IMR-90 (cell line): ENCODE results near the gene TMEM161B. TPM values are rescaled to one million over a fixed set of nuclear protein-coding genes. Genes with fewer than 3 reads are reported as not detected.

Source experiments
- ATAC-seq: fragments of 200-7000 bp; cut with Tn5 transposase; 2 replicates; pipeline ENCODE4 v1.9.1; 2020; ENCODE audit warnings: low read depth, mild to moderate bottlenecking, moderate library complexity
- BruUV-seq: library from RNA; stranded (reverse); fragments of 400-500 nt; replicated peaks from 2 replicates; lab custom pipeline; 2021; lab: Mats Ljungman, UMichigan
- CTCF ChIA-PET: fragments of 300-600 bp; formaldehyde crosslinking; extraction: SDS; loops from one replicate; lab custom pipeline; 2021; ENCODE audit warnings: antibody characterized with exemption; lab: Yijun Ruan, JAX
- POLR2A ChIA-PET: fragments of 300-600 bp; sonication (Branson Sonifier 250); formaldehyde crosslinking; loops from one replicate; lab custom pipeline; 2022; ENCODE audit warnings: antibody characterized with exemption; ENCODE audit not compliant: unreplicated experiment; lab: Charles Lee
- DNase-seq: peaks from one replicate; pipeline ENCODE4 v3.0.0; 2013
- H2AFZ ChIP-seq: replicated peaks from 2 replicates; pipeline ENCODE3; 2013; ENCODE audit warnings: low read length, mild to moderate bottlenecking; ENCODE audit not compliant: poor library complexity
- H2AK5ac ChIP-seq: 2 replicates; pipeline ENCODE4 v1.6.1; 2013; ENCODE audit warnings: low read depth, low read length, inconsistent platforms
- H2AK9ac ChIP-seq: replicated peaks from 2 replicates; pipeline ENCODE3; 2013; ENCODE audit warnings: mild to moderate bottlenecking, low read depth, low read length, moderate library complexity; ENCODE audit not compliant: poor library complexity
- H2BK120ac ChIP-seq: 2 replicates; pipeline ENCODE4 v1.6.1; 2013; ENCODE audit warnings: low read depth, low read length, inconsistent platforms
- H2BK15ac ChIP-seq: 3 replicates; pipeline ENCODE4 v1.6.1; 2013; ENCODE audit warnings: low read depth, low read length, inconsistent platforms
- H2BK20ac ChIP-seq: 2 replicates; pipeline ENCODE4 v1.6.1; 2013; ENCODE audit warnings: low read depth, mild to moderate bottlenecking, inconsistent platforms, low read length, moderate library complexity
- H2BK5ac ChIP-seq: 2 replicates; pipeline ENCODE4 v1.6.1; 2013; ENCODE audit warnings: mild to moderate bottlenecking, low read depth, low read length, inconsistent platforms; ENCODE audit not compliant: poor library complexity, severe bottlenecking
- H3K14ac ChIP-seq: replicated peaks from 2 replicates; pipeline ENCODE4 v1.6.1; 2013; ENCODE audit warnings: low read depth, low read length, inconsistent platforms
- H3K18ac ChIP-seq: 2 replicates; pipeline ENCODE4 v1.6.1; 2013; ENCODE audit warnings: low read depth, low read length, control low read depth
- H3K23ac ChIP-seq: 2 replicates; pipeline ENCODE4 v1.6.1; 2013; ENCODE audit warnings: low read depth, low read length, inconsistent platforms
- H3K27ac ChIP-seq: 2 replicates; pipeline ENCODE4 v1.5.1; 2013; ENCODE audit warnings: mild to moderate bottlenecking, control low read depth, low read length; ENCODE audit not compliant: insufficient read depth
- H3K27me3 ChIP-seq: 2 replicates; pipeline ENCODE4 v1.6.1; 2013; ENCODE audit warnings: low read length; ENCODE audit not compliant: control insufficient read depth, insufficient read depth
- H3K36me3 ChIP-seq: 2 replicates; pipeline ENCODE4 v1.6.1; 2013; ENCODE audit warnings: low read length, mixed read lengths; ENCODE audit not compliant: control insufficient read depth, insufficient read depth
- H3K4ac ChIP-seq: 2 replicates; pipeline ENCODE4 v1.6.1; 2013; ENCODE audit warnings: low read depth, low read length, inconsistent platforms
- H3K4me1 ChIP-seq: 2 replicates; pipeline ENCODE4 v1.6.1; 2013; ENCODE audit warnings: low read length, mixed read lengths; ENCODE audit not compliant: control insufficient read depth, insufficient read depth
- H3K4me2 ChIP-seq: 2 replicates; pipeline ENCODE4 v1.6.1; 2013; ENCODE audit warnings: low read depth, mild to moderate bottlenecking, control low read depth, low read length, moderate library complexity
- H3K4me3 ChIP-seq: 2 replicates; pipeline ENCODE4 v1.5.1; 2013; ENCODE audit warnings: low read depth, mild to moderate bottlenecking, control low read depth, low read length, moderate library complexity; ENCODE audit not compliant: insufficient read depth
- H3K56ac ChIP-seq: 2 replicates; pipeline ENCODE4 v1.6.1; 2013; ENCODE audit warnings: low read length, inconsistent platforms; ENCODE audit not compliant: insufficient read depth; ENCODE audit errors: extremely low read depth
- H3K79me1 ChIP-seq, 2 experiments: 2 replicates each; pipeline ENCODE4 v1.6.1; 2013; ENCODE audit warnings: low read length in 2 of 2, inconsistent platforms in 1 of 2, low read depth in 1 of 2
- H3K9ac ChIP-seq: 2 replicates; pipeline ENCODE4 v1.6.1; 2013; ENCODE audit warnings: low read depth, low read length, control low read depth
- H3K9me1 ChIP-seq: 2 replicates; pipeline ENCODE4 v1.6.1; 2013; ENCODE audit warnings: low read length, inconsistent platforms; ENCODE audit not compliant: insufficient read depth
- H3K9me3 ChIP-seq: 2 replicates; pipeline ENCODE4 v1.6.1; 2013; ENCODE audit warnings: low read length; ENCODE audit not compliant: control insufficient read depth, insufficient read depth
- H4K20me1 ChIP-seq: 2 replicates; pipeline ENCODE4 v1.6.1; 2013; ENCODE audit warnings: low read length, inconsistent platforms; ENCODE audit not compliant: insufficient read depth
- H4K5ac ChIP-seq: 2 replicates; pipeline ENCODE4 v1.6.1; 2013; ENCODE audit warnings: mild to moderate bottlenecking, low read depth, low read length, control low read depth
- H4K8ac ChIP-seq, 2 experiments: 2 replicates each; pipeline ENCODE4 v1.6.1; 2013; ENCODE audit warnings: low read depth in 2 of 2, low read length in 2 of 2, control low read depth in 1 of 2, inconsistent platforms in 1 of 2
- H4K91ac ChIP-seq: 2 replicates; pipeline ENCODE4 v1.6.1; 2013; ENCODE audit warnings: low read depth, low read length, inconsistent platforms; ENCODE audit not compliant: insufficient read depth
- CEBPB ChIP-seq: IDR thresholded peaks from 2 replicates; pipeline ENCODE4 v1.6.1; 2012; ENCODE audit warnings: low read depth, low read length, improper control_type of control experiment
- POLR2A ChIP-seq: IDR thresholded peaks from 2 replicates; pipeline ENCODE4 v1.6.1; 2012; ENCODE audit warnings: mild to moderate bottlenecking, low read depth, low read length
- RAD21 ChIP-seq: IDR thresholded peaks from 2 replicates; pipeline ENCODE4 v1.6.1; 2012; ENCODE audit warnings: low read length, improper control_type of control experiment
- WGBS, 2 experiments: methylation state at CpG; one replicate each; pipeline versions ENCODE4 v1.1.5 to v1.1.7; 2013; ENCODE audit warnings: missing lambda C conversion rate in 2 of 2; ENCODE audit not compliant: insufficient read length in 1 of 2; ENCODE audit errors: extremely low coverage in 2 of 2; 5-methylcytosine and 5-hydroxymethylcytosine counted together
- dilution Hi-C: fragments of 300-500 bp; cut with HindIII; formaldehyde crosslinking; loops from one replicate; pipeline ENCODE4 v1.14.3; 2018; ENCODE audit warnings: low sequenced_read_pairs; ENCODE audit not compliant: unreplicated experiment
- in situ Hi-C: fragments of 300-500 bp; cut with MboI; formaldehyde crosslinking; loops from 3 replicates; pipeline ENCODE4 v1.14.3; 2019; ENCODE audit warnings: low sequenced_read_pairs, inconsistent platforms, mixed read lengths
- intact Hi-C: fragments of 100-400 bp; cut with micrococcal nuclease; formaldehyde crosslinking; loops from 2 replicates; pipeline ENCODE4 v1.10.0; 2022
- polyA plus RNA-seq, 3 experiments: library from polyadenylated mRNA; depleted of rRNA; stranded (reverse); fragments of >200 nt; gene quantifications; 2 replicates each; pipeline ENCODE4 v1.2.3, GENCODE V29; 2012; ENCODE audit warnings: low replicate concordance in 1 of 3
- total RNA-seq: library from RNA; depleted of rRNA; stranded (reverse); fragments of >200 nt; gene quantifications from 2 replicates; pipeline ENCODE4 v1.2.3, GENCODE V29; 2012

TMEM161B gene
- total and polyA plus RNA-seq, 2 of the 4 experiments (the other 2 are of a cell fraction) = 7.4 to 9.3 TPM

- dilution Hi-C loops = no loop called here
- Histone ChIP-seq H4K8ac (no peak overlapping the region), H3K27ac (no peak overlapping the region), H3K4me2 (no peak overlapping the region), H3K23ac (no peak overlapping the region), H3K9me3 (no peaks in the 10 kb centered on the region), H4K5ac (no peak overlapping the region), H2BK20ac (no peak overlapping the region), H3K18ac (no peak overlapping the region), H3K9ac (no peak overlapping the region), H2BK120ac (no peak overlapping the region), H3K4ac (no peak overlapping the region), H3K36me3 (no peaks in the 10 kb centered on the region), H2AK9ac (no peak overlapping the region), H3K27me3 (no peaks in the 10 kb centered on the region), H2AK5ac (no peak overlapping the region), H4K20me1 (peaks cover 7% of the 10 kb centered on the region; the same call in 1 of the 2 replicates), H3K4me3 (no peak overlapping the region), H3K9me1 (no peaks in the 10 kb centered on the region), H2BK5ac (no peak overlapping the region), H2AFZ (no peak overlapping the region), H3K56ac (no peak overlapping the region), H3K79me1 (peaks cover 13 to 24% of the 10 kb centered on the region in 2 experiments), H2BK15ac (no peak overlapping the region), H3K4me1 (no peaks in the 10 kb centered on the region), H3K14ac (no peak overlapping the region), H4K91ac (no peak overlapping the region)
- POLR2A ChIA-PET = no interaction called here
- BruUV-seq = no TSS peak
- no CpG with 5 or more reads among the region's 4 CpGs for WGBS, 2 experiments
- in situ Hi-C loops = no loop called here
- ATAC-seq (no peak), DNase-seq (no peak)
- CTCF ChIA-PET = interaction anchor here (0.8 kb wide), 1 partner anchor 856 kb away, joined by 4 read pairs; no protein-coding TSS in a partner anchor
- intact Hi-C loops = no loop called here
- TF ChIP-seq CEBPB (no peak), RAD21 (no peak), POLR2A (no peak)
These were observed 11.8 kb downstream of the TMEM161B start for GRCh38 chr5:88256872-88257271.
